ENCODE measurements around the gene RSPO4.

Gene RSPO4

DNA sequence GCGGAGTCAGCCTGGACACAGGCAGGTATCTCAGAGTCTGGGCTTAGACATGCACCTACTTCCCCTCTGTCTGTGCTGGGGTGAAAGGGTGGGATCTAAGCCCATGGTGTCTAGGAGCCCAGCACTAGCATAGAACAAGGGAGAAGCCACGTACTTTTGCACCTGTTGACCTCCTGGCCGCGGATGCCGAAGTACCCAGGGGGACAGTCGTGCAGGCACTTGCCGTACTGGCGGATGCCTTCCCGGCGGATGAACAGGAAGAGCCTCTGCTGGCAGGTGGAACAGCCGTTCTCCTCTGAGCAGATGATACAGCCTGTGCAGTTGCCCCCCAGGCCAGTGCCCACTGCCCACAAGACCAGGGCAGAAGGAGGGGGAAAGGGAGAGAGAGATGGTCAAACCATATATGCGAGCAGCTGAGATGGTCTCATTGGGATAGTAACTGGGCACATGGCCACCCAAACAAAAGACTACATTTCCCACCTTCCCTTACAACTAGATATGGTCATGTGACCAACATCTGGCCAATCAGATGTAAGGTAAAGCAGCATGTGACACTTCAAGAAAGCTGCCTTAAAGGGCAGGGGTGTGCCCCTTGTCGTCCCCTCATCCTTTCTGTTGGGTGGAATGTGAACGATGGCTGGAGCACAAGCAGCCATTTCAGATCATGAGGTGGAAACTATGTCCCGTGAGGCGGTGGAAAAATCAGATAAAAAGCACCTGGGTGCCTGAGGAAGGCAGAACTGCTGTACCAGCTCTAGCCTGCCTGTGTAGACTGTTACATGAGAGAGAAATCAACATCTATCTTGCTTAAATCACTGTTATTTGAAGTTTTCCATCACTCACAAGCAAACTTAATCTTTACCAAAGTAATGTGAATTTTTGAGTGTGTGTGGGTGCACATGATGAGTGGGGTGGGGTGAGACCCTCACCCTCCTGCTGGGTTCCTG lies 34.0 kb downstream of the RSPO4 start:
- DNase-seq (ENCODE audit: low read depth) = no peak

DNA sequence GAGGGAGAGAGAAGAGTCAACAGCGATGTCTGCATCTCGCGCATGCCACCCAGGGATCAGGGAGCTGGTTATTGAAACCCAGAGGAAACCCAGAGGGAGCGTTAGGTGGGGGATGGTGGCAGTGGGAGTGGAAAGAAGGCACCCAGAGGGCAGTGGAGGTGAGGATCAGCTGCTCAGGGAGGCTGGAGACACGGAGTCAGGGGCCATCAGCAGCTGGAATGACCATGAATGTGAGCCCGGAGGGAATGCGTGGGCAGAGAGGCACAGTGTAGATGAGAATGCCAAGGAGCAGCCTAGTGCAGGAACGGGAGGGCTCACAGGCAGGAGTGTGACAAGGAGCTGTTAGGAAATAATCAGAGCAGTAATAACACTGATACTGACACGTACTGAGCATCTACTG lies 36.2 kb downstream of the RSPO4 start:
- no peak for DNase-seq (ENCODE audit: low read depth)

DNA sequence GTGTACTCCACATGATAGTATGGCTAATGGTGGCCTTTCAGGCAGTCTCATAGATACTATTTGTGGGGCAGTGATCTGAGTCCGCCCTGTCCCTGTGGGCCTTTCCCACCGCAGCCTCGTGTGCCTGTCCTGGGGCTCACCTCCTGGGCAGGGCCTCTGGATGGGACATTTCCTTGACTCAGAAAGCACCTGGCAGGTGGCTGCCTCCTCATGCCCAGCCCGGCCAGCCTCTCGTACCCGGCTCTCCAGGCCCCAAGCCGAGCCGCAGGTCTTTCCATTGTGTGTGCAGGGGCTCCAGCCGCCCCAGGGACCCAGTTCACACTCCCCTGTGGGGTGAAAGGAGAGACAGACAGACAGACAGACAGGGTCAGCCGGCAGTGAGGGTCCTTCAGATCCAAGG lies 38.3 kb downstream of the RSPO4 start:
- DNase-seq (ENCODE audit: low read depth) = no peak

DNA sequence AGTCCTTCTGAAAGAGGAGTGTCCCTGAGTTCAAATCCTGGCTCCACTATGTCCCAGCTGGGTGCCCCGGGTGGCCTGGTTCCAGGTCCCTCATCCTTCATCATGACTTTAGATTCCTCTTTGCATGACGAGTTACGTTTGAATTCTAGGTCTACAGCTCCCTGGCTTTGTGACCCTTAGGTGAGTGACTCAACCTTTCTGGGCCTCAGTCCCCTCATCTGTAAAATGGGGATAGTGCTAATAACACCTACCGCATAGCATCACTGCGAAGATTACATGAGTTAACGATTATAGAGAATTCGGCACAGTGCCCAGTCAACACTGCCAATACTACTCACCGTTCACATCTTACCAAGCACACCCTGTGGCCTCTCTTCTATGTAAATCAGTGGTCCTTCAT lies 39.4 kb downstream of the RSPO4 start:
- DNase-seq (ENCODE audit: low read depth) = no peak

DNA sequence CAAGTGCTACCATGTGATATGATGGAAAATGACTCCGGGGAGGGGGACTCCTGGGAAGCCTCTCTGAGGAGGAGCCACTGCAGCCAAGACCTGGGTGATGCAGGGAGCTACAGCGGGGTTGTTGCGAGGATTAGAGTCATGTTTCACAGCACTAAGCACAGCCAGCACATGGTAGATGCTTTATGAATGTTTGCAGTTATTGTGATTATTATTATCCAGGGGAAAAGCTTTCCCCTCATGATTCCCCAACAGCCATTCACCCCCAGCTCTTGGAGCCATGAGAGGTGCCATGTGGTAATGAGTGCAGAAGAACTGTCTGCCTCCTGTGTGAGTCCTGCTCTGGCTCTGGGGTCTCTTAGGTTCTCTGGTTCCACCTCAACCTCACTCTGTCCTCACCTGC lies 39.9 kb downstream of the RSPO4 start:
- no peak for DNase-seq (ENCODE audit: low read depth)

DNA sequence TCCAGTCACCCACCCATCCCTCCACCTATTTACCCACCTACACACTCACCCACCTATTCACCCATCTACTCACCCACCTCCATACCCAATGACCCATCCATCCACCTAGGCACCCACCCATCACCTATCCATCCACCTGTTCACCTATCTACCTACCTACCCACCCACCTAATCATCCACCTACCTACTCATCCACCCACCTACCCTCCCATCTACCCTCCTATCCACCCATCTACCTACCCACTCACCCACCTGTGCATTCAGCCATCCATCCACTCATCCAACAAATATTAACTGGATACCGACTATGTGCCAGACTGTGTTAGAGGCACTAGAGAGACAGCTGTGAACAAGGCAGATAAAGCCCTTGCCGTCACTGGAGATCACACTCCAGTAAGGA lies 40.3 kb downstream of the RSPO4 start:
- no peak for DNase-seq (ENCODE audit: low read depth)

DNA sequence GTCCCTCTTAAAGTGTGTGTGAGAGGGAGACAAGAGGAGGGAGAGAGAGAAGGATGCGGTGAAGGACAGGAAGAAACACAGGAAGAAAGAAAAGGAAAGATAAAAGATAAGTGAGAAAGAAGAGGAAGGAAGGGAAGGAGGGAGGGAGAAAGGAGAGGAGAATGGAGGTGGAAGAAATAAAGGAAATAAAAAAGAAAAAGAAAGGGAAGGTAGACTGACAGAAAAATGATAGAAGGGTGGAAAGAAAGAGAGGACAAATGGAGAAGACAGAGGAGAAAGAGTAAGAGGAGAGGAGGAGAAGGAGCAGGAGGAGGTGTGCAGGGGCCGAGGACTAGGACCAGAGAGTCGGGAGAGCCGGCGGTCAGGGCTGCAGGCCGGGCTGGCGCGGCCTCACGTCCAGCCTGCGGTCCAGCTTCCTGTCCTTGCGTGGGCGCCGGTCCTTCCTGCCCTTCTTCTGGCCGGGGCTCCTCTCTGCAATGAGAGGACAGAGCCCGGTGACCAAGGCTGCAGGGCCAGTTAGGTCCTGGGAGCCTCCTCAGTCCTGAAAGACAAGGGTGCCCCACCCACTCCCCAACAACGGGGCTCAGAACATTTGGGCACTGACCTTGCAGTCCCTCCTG lies 42.0 kb downstream of the RSPO4 start:
- DNase-seq (ENCODE audit: low read depth) = no peak

DNA sequence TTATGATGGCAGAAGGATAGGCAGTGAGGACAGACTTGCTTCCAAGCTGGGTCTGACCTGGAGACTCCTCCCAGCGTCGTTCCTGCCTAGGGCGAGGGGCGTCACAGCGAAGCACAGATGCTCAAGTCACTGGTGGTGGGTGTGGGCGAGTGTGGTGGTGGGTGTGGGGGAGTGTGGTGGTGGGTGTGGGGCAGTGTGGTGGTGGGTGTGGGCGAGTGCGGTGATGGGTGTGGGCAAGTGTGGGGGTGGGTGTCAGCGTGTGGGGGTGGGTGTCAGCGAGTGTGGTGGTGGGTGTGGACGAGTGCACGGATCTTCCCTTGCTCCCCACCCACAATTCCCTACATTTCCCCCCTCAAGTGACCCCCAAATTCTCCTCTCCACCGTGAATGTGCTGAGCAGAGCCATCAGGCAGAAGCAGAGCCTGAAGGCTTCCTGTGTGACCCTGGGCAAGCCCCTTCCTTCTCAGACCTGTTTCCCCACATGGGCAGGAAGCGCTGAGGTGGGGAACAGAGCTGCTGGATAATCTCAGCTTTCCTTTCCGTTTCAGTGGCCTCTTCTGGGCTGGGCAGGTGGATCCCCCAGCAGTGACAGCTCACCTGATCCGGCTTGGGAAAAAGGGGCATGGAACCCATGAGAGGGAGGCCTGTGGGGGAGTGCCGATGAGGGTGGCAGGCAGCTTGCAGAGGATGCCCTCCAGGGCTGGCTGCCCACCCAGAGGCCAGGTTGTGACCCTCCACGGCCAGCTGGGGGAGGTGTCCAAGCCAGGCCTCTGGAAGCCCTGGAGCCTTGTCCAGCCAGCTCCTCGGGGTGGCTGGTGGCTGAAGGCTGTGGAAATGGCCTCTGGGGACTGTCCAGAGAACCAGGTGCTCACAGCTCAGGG lies 42.9 kb downstream of the RSPO4 start:
- DNase-seq (ENCODE audit: low read depth) = no peak

DNA sequence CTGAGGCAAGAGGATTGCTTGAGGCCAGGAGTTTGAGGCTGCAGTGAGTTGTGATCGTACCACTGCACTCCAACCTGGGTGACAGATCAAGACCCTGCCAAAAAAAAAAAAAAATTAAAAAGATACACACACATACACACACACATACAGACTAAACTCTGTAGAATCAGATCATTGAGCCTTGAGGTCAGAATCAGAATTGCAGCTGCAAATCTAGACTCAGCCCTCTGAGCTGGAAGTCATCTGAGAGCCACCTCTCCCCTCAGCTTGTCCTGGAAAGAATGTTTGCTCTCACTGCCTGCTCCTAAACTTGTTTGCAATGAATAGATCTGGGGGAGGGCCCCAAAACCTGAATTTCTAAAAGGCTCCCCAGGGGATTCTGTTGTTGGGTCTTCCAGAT lies 44.6 kb downstream of the RSPO4 start:
- DNase-seq (ENCODE audit: low read depth) = no peak

DNA sequence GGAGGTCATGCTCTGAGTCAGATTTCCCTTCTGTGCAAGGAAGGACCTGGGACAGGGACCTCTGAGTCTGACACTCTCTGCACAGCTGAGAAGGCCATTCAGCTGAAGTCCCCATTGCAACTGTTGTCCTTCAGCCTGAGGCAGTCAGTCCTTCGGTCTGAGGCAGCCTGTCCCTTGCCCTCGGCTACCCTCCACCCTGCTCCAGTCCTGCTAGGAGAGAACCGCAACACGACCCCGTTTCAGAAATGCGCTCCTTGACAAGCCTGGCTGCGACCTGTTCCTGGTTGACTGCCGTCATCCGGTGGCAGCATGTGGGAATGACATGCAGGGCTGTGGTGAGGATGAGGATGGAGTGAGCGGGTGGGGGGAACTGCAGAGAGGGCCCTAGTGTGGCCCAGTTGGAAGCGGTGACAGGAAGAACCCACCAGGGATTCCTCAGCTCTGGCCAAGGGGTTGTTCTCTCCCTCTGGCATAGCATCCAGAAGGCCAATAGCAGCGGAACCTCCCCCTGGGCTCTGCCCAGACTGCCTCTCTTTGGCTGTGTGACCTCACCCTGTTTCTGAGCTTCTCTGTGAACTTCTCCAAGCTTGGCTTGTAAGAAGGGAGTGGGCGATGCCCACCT lies 45.7 kb downstream of the RSPO4 start:
- DNase-seq (ENCODE audit: low read depth) = peak; percentile 69

DNA sequence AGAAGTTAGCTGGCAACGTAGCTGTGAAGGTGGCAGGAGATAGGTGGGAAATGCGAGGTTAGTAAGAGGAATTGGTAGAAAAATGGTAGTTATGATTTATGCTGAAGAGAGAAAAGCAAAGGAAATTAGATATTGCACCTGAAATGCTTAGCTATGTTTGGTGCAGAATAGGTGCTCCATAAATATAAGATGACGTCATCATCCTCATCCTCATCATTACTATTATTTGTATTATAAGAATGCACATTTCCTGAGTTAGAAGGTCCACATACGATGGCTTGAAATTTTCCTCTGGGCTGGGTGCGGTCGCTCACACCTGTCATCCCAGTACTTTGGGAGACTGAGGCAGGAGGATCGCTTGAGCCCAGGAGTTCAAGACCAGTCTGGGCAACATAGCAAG lies 46.5 kb downstream of the RSPO4 start:
- no peak for DNase-seq (ENCODE audit: low read depth)

DNA sequence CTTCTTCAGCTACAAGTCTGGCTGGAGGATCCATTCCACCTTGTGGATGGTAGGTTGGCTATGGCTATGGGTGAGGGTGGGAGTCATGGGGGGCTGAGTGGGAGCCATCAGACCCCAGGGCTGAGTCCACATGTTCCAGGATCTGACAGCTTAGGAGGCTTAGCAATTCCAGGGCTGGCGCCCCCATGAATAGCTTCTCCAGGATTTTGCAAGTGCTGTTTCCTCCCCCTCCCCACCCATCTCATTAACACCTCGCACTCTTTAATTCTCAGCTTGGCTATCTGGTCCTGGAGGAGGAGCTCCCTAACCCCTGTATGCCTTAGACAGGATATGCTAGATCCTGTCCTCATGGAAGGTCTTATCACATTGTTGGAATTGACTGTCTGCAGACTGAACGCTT lies 47.0 kb downstream of the RSPO4 start:
- no peak for DNase-seq (ENCODE audit: low read depth)

DNA sequence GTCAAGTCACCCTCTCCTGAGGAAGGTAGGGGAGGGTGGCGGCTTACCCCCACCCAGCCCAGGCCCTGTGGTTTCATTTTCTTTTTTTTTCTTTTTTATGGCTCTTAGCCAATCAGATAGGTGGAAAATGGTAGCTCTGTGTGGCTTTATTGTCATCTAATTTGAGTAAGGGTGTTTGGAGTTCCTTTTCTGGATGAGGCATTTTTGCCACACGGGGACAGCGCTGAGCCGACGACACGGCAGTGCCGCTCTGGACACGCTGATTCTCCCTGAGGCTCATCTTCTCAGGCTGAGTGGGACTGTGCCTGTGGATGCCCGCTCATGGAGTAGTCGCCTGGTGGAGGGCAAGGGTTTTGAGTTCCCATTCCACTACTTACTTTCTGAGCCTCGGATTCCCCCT lies 48.4 kb downstream of the RSPO4 start:
- DNase-seq (ENCODE audit: low read depth) = no peak

DNA sequence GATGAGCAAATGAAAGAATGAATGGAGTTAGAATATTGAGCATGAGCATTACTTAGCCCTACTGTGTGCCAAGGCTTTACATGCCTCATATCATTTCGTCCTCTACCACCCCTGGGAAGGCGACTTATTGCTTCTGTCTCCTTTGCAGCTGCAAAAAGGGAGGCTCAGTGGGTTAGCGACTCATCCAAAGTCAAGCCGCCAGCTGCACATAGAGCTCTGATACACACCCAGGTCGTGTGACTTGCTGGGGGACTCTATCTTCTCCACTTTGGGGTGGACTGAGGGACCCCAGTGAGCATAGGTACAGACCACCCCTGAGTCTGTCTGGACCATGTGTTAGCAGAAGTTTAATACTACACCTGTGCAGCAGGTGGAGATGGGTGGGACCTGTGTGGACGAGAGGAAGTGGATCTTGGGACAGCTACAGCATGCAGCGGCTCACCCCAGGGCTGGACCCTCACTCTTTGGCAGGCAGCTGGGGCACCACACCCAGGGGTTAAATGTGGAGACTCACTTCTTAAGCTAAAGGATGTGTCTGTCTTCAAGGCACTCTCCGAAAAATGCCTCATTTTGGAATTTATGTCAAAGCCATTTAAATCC lies 49.8 kb downstream of the RSPO4 start:
- no peak for DNase-seq (ENCODE audit: low read depth)

DNA sequence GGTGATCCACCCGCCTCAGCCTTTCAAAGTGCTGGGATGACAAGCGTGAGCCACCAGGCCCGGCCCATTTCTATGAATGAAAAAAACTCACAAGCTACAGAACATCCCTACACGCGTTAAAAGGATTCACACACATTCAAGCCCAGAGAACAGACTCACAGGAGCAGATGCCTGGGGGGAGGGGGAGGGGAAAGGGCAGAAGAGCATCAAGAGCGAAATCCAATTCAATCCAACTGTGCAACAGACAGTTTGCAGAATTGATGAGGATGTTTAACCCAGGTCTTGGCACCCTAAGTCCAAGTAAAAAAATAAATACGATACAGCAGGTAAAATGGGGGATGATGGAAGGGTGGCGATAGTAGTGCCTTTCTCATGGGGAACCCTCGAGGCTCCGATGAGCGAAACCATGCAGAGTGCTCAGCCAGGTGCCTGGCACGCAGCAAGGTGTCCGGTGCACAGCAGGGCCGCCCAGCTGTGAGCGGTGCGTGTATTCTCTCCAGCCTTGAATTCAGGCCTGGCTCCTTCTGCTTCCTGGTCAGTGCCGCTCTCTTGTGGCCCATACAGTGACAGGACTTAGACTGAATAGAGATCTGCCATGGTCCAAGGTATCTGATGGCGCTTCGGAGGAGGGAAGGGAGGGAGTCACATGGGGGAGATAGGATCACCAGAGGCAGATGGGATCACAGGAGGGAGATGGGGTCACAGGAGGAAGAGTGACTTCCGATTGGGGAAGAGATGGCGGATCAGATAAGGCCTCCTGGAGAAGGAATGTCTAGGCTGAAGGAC lies 50.5 kb downstream of the RSPO4 start:
- no peak for DNase-seq (ENCODE audit: low read depth)

DNA sequence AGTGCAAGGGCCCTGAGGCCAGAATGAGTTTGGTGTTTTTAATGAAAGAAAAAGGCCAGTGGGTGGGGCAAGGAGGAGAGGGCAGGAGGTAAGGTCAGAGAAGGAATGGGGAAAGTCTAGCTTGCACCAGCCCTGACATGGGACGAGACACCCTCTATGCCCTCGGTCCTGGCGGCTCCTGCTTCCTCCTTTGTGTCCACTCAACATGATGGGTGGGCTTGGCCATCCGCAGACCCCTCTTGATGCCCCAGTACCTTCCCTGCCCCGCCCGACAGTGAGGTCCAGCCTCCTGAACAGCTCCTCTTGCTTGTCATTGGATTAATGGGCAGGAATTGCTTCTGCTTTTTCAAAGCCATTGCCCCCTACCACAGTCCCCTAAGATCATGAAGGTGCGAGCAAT lies 52.4 kb downstream of the RSPO4 start:
- DNase-seq (ENCODE audit: low read depth) = no peak

DNA sequence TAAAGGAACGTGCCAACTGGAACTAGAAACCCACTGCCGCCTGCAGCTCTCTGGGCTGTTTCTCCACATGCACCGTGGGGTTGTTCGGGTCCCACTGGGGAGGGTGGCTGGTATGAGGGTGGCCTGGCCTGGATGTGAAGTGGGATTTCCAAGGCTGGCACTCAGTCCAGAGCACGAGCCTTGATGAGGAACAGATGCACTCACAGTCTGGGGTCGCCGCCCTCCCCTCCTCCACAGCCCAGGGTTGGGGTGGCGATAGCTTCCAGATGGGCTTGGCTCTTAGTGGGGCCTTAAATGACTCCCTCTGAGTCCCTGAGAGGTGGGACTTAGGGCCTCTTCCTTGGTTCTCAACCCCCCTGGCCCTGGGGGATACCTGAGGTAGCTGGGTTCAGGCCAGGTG lies 55.3 kb downstream of the RSPO4 start:
- no peak for DNase-seq (ENCODE audit: low read depth)

DNA sequence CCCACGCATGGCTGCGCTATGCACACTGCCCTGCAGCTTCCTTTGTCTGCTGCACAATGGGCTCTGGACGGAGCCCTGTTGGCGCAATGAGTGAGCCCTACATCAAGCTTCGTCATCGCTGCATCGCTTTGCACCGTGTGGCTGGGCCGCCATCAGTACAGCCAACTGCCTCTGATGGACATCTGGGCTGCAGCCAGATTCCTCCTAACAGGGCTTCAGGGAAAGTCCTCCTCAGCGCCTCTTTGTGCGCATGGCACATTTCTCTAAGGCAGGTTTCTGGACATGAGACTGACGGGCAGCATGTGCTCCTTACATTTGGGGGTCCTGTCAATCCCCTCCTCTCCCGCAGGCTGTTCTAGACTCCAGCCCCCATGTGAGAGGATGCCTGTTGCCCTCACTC lies 56.3 kb downstream of the RSPO4 start:
- DNase-seq (ENCODE audit: low read depth) = no peak

DNA sequence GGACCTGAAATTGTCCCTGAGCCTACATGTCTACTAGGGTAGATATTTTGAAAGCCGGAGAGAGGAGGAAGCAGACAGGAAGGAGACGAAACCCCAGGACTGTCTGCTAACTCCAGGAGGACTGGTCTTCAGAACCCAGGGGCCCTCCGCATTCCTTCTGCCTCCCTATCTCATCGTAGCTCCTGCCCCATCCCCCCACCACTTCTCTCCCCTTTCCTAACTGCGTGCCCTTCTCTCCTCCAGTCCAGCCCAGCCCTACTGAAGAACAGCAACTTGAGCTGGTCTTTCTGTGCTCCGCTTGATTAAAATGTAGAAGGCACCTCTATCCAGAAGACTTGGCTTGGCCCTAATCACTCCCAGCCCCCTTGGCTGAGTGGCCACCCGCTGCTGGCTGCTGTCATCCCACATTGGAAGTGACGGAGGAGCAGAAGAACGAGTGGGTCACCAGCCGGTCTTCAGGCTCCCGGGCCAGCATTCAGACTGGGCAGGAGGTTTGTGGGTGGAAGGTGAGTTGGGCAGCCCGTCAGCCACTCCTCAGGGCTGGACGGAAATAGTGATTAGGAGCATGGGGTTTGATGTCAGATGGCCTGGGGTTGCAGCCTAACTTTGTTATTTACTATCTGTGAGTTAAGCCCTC lies 57.2 kb downstream of the RSPO4 start:
- no peak for DNase-seq (ENCODE audit: low read depth)

DNA sequence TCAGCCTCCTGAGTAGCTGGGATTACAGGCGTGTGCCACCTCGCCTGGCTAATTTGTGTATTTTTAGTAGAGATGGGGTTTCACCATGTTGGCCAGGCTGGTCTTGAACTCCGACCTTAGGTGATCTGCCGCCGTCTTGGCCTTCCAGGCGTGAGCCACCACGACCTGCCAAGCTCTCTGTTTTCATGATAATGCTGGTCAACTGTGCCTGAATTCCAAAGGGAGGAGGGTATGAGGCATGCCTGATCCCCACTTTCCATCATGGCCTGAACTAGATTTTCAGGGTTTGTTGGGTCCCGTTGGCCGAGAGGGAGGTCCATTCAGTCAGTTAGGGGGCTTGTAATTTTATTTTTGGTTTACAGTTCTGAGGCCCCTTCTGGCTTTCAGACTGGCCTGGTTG lies 58.0 kb downstream of the RSPO4 start:
- no peak for DNase-seq (ENCODE audit: low read depth)

DNA sequence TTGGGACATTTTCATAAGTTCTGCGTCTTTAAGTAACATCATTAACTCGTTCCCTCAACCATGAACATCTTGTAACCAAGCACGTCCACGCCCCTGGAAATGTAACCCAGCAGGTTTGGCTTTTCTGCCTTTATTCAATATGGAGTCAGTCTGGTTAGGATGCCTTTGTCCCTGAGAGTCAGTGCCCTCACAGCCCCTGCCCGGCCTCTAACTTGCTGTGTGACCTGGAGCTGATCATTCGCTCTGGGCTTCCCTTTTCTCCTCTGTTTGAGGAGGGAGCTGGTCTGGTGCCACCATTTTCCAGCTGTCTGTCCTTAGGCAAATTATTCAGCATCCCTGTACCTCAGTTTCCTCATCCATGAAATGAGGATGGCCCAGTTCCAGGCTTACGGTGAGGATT lies 59.5 kb downstream of the RSPO4 start:
- no peak for DNase-seq (ENCODE audit: low read depth)

Data from activated T-cell treated with anti-CD3 and anti-CD28 coated beads for 1 hour (primary cell).